Kidney (tissue), 14 donors: ENCODE measurements around the gene NNAT. TPM values are rescaled to one million over a fixed set of nuclear protein-coding genes. Genes with fewer than 3 reads are reported as not detected.

ENCODE experiments used
- DNase-seq, 5 donors: peaks; one replicate each; pipeline ENCODE4 v3.0.0-alpha.2; 2013 to 2020
- FAIRE-seq: peaks from 2 replicates; lab custom pipeline; 2012; peaks lifted over from hg19 to GRCh38; lab: Jason Lieb, UNC
- H3K27ac ChIP-seq, 2 donors: one replicate each; pipeline ENCODE4 v1.7.0; 2013; ENCODE audit warnings: low read depth in 2 of 2, low read length in 2 of 2, inconsistent platforms in 1 of 2
- H3K27me3 ChIP-seq: one replicate; pipeline ENCODE4 v1.7.1; 2013; ENCODE audit warnings: low read length, inconsistent platforms; ENCODE audit not compliant: control insufficient read depth, insufficient read depth
- H3K36me3 ChIP-seq, 3 donors: one replicate each; pipeline versions ENCODE4 v1.7.0 to v1.7.1; 2013; ENCODE audit warnings: low read length in 3 of 3, control low read depth in 1 of 3, inconsistent platforms in 1 of 3; ENCODE audit not compliant: insufficient read depth in 3 of 3, control insufficient read depth in 2 of 3
- H3K4me1 ChIP-seq, 3 donors: one replicate each; pipeline versions ENCODE4 v1.7.0 to v1.7.1; 2013; ENCODE audit warnings: low read length in 3 of 3, inconsistent platforms in 1 of 3, low read depth in 1 of 3; ENCODE audit not compliant: control insufficient read depth in 2 of 3, insufficient read depth in 2 of 3
- H3K4me3 ChIP-seq, 3 donors: one replicate each; pipeline versions ENCODE4 v1.7.0 to v1.8.1; 2013; ENCODE audit warnings: low read length in 3 of 3, control low read depth in 1 of 3, inconsistent platforms in 1 of 3
- H3K9ac ChIP-seq, 3 donors: one replicate each; pipeline versions ENCODE4 v1.7.0 to v1.7.1; 2013; ENCODE audit warnings: low read length in 3 of 3, control low read depth in 1 of 3, inconsistent platforms in 1 of 3
- H3K9me3 ChIP-seq, 3 donors: one replicate each; pipeline versions ENCODE4 v1.7.0 to v1.7.1; 2013; ENCODE audit warnings: low read length in 3 of 3, control low read depth in 1 of 3, inconsistent platforms in 1 of 3; ENCODE audit not compliant: control insufficient read depth in 2 of 3, insufficient read depth in 1 of 3
- intact Hi-C: fragments of 100-400 bp; cut with DNase I; formaldehyde crosslinking; loops from one replicate; pipeline ENCODE4 v1.11.1; 2022
- polyA plus RNA-seq: library from polyadenylated mRNA; stranded (reverse); fragments of 350-450 nt; fragmentation: Illumina TruSeq; extraction: RNeasy Lipid Tissue Mini Kit (QIAGEN cat#74804); gene quantifications from one replicate; pipeline ENCODE4 v1.2.3, GENCODE V29; 2014; ENCODE audit warnings: low read depth, low replicate concordance; ENCODE audit not compliant: insufficient read depth
- total RNA-seq: library from RNA; stranded (reverse); fragmentation: NEBNext Ultra II Directional; extraction: Animal tissue kit (Norgen Biotek cat#: 25700); gene quantifications from one replicate; pipeline ENCODE4 v1.2.1, GENCODE V29; 2021
- TF ChIP-seq, protein P1 (sequence below): IDR thresholded peaks from 3 replicates; pipeline ENCODE4 v1.5.1; 2012; ENCODE audit warnings: mild to moderate bottlenecking, moderate library complexity, borderline replicate concordance; ENCODE audit not compliant: insufficient read depth; ENCODE audit errors: extremely low read depth
- donor health status: control.
- donor health status: control.
- donor health status: control.
- donor health status: control.
- donor health status: control.
- donor health status: DM: yes; HTN: yes; CAD: no.
- donor health status: Normal renal cell carcinoma (clear cell type).

Gene NNAT
- total and polyA plus RNA-seq, 2 donors from 2014 or later, result 0.25 TPM; not detected in 1

DNA sequence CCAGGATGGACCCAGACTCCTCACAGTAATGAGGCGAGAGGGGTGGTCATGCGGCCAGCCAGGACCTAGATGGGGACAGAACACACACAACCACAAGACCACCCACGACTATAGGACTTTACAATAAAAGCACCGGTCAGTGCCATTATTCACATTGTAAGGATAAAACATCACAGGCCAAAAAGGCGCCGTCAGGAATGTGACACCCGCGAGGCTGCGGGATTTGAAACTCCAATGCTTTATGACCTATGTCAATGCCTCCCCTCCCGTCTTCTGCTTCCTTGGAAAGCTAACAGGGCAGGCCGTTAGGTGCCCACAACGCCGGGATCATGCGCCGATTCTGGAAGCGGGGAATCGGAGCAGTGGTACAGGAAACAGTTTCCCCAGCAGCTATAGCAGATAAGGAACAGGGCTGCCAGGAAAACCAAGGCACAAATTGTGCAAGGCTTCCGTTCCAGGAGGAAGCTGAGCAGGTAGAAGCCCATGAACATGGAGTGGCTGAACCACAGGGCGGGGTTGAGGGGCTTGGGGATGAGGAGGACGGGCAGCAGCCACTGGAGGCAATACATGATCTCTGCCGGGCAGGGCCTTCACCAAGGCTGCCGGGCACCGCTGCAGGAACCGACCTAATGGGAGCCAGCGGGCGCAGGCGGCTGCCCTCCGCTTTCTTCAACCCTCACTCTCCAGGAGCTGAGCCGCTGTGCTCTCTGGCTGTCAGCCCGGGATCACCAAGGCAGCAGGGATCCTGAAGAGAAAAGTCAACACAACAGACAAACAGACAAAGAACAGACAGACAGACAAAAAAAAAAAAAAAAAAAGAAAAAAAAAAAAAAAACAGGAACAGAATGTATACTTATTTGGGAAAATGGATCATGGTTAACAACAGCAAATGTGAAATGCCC is 2.2 kb upstream of the NNAT start:
- H3K4me3 ChIP-seq, result no peak overlapping the region
- H3K27me3 ChIP-seq, result no peaks in the 10 kb centered on the region
- FAIRE-seq, result no peak
- TF ChIP-seq, protein P1, sequence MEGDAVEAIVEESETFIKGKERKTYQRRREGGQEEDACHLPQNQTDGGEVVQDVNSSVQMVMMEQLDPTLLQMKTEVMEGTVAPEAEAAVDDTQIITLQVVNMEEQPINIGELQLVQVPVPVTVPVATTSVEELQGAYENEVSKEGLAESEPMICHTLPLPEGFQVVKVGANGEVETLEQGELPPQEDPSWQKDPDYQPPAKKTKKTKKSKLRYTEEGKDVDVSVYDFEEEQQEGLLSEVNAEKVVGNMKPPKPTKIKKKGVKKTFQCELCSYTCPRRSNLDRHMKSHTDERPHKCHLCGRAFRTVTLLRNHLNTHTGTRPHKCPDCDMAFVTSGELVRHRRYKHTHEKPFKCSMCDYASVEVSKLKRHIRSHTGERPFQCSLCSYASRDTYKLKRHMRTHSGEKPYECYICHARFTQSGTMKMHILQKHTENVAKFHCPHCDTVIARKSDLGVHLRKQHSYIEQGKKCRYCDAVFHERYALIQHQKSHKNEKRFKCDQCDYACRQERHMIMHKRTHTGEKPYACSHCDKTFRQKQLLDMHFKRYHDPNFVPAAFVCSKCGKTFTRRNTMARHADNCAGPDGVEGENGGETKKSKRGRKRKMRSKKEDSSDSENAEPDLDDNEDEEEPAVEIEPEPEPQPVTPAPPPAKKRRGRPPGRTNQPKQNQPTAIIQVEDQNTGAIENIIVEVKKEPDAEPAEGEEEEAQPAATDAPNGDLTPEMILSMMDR, result no peak
- peak in 4 of 5 donors; percentile 75 to 83 (median 80) for DNase-seq
- intact Hi-C loops, result no loop called here
- H3K9ac ChIP-seq, result no peak overlapping the region
- H3K9me3 ChIP-seq, result no peaks in the 10 kb centered on the region
- peaks cover 0 to 39% (median 16%) of the 10 kb centered on the region in 3 donors for H3K36me3 ChIP-seq
- H3K4me1 ChIP-seq, result peaks cover 2 to 16% (median 5%) of the 10 kb centered on the region in 3 donors
- no peak overlapping the region for H3K27ac ChIP-seq

DNA sequence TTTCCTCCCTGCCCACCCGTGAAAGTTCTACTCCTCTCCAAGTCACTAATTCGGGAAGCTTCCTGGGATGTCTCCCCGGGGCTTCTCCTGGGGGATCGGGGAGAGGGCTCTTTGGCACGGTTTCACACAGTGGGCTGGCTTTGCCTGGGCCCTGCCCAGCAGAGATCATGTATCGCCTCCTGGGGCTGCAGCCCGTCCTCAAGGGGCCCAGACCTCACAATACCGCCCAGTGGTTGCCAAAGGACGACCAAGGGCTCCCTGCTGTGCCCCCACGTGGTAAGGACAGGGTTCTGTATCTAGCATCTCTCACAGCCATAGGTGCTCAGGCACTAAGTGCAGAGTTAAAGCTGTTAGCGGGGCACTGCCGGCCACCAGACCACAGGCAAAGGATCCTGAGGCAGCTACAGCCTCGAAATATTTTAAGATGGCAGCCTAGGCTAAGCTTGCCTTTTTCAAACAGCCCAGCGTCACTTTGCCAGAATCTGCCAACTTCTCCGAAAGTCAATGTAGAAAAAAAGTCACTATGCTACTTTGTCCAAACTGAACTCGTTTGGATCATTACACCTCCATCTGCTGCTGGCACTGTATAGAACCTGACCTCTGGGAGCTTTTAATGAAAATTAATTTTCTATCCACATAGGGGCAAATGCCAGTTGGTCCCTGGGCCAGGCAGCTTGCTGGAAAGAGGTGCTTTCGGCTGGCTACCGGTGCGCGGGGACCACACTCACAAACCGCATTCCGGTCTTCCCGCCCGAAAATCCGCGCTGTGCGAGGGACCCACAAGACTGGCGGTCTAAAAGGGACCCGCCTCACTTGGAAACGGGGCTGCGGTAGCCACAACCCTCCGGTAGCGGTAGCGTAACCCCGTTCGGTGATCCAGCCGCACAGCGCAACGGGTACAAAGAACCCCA is 1.3 kb upstream of the NNAT start:
- Histone ChIP-seq H3K4me3 (no peak overlapping the region), H3K9ac (no peak overlapping the region), H3K9me3 (no peaks in the 10 kb centered on the region), H3K27me3 (no peaks in the 10 kb centered on the region), H3K4me1 (peaks cover 2 to 25% (median 14%) of the 10 kb centered on the region in 3 donors), H3K36me3 (peaks cover 0 to 30% (median 9%) of the 10 kb centered on the region in 3 donors), H3K27ac (no peak overlapping the region)
- TF ChIP-seq, protein P1, result no peak
- DNase-seq (peak in 4 of 5 donors; percentile 70 to 78 (median 72)), FAIRE-seq (no peak)
- intact Hi-C loops, result no loop called here

DNA sequence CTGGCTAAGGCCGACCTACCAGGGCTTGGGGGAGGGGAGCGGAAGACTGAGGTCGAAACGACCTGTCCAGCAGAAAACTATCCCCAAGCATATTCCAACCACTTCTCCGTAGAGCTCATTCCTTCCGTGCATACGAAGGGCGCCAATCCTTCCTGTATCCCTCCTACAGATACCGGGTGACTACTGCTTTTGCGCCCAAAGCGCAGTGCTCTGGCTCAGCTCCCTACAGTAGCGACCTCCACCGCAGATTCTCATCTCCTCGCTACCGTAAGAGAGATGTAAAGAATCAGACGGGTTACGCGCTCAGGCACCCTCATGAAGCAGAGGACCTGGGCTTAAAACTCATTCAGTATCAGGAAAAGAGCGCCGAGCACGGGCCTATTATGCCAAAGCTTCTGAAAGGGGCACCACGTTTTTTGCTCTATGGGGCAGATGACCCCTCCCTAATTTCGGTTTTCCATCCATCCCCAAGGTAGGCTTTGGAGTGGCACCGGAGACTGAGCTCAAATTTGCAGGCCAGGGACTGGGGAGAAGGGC is 563 bp upstream of the NNAT start:
- H3K36me3 ChIP-seq, result peaks cover 0 to 23% (median 7%) of the 10 kb centered on the region in 3 donors
- H3K27me3 ChIP-seq, result no peaks in the 10 kb centered on the region
- H3K4me3 ChIP-seq, result peak overlapping the region in 1 of 3 donors; percentile 9
- no peak overlapping the region for H3K27ac ChIP-seq
- no peak overlapping the region for H3K9ac ChIP-seq
- intact Hi-C loops, result no loop called here
- peaks cover 2 to 32% (median 20%) of the 10 kb centered on the region in 3 donors for H3K4me1 ChIP-seq
- DNase-seq (peak in 3 of 5 donors; percentile 34 to 67 (median 42)), FAIRE-seq (no peak)
- no peaks in the 10 kb centered on the region for H3K9me3 ChIP-seq
- TF ChIP-seq, protein P1, result no peak
